Activated CD8-positive, alpha-beta memory T cell treated with anti-CD3 and anti-CD28 coated beads, Interleukin-2, amount 50 U/mL, for 24 hours (primary cell): ENCODE data around the gene PC.
"Not testable (repeated sequence)": the region's sequence is repeated elsewhere in the genome, so short reads cannot be mapped to it uniquely, and the experiment has no call there.

ENCODE experiments used
- DNase-seq: peaks from one replicate; pipeline ENCODE4 v3.0.0-alpha.2; 2020; ENCODE audit errors: extremely low read depth

Gene PC, protein sequence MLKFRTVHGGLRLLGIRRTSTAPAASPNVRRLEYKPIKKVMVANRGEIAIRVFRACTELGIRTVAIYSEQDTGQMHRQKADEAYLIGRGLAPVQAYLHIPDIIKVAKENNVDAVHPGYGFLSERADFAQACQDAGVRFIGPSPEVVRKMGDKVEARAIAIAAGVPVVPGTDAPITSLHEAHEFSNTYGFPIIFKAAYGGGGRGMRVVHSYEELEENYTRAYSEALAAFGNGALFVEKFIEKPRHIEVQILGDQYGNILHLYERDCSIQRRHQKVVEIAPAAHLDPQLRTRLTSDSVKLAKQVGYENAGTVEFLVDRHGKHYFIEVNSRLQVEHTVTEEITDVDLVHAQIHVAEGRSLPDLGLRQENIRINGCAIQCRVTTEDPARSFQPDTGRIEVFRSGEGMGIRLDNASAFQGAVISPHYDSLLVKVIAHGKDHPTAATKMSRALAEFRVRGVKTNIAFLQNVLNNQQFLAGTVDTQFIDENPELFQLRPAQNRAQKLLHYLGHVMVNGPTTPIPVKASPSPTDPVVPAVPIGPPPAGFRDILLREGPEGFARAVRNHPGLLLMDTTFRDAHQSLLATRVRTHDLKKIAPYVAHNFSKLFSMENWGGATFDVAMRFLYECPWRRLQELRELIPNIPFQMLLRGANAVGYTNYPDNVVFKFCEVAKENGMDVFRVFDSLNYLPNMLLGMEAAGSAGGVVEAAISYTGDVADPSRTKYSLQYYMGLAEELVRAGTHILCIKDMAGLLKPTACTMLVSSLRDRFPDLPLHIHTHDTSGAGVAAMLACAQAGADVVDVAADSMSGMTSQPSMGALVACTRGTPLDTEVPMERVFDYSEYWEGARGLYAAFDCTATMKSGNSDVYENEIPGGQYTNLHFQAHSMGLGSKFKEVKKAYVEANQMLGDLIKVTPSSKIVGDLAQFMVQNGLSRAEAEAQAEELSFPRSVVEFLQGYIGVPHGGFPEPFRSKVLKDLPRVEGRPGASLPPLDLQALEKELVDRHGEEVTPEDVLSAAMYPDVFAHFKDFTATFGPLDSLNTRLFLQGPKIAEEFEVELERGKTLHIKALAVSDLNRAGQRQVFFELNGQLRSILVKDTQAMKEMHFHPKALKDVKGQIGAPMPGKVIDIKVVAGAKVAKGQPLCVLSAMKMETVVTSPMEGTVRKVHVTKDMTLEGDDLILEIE

GRCh38 chr11:66958232-66958955 lies at the start of gene PC:
TSS of gene PC (minus strand) at chr11:66958383. CDS start at chr11:66872159, 86,224 bp downstream.
- DNase-seq: peak; percentile 91

GRCh38 chr11:67007126-67007525 lies 48.9 kb upstream of the PC start:
- no peak for DNase-seq

DNA sequence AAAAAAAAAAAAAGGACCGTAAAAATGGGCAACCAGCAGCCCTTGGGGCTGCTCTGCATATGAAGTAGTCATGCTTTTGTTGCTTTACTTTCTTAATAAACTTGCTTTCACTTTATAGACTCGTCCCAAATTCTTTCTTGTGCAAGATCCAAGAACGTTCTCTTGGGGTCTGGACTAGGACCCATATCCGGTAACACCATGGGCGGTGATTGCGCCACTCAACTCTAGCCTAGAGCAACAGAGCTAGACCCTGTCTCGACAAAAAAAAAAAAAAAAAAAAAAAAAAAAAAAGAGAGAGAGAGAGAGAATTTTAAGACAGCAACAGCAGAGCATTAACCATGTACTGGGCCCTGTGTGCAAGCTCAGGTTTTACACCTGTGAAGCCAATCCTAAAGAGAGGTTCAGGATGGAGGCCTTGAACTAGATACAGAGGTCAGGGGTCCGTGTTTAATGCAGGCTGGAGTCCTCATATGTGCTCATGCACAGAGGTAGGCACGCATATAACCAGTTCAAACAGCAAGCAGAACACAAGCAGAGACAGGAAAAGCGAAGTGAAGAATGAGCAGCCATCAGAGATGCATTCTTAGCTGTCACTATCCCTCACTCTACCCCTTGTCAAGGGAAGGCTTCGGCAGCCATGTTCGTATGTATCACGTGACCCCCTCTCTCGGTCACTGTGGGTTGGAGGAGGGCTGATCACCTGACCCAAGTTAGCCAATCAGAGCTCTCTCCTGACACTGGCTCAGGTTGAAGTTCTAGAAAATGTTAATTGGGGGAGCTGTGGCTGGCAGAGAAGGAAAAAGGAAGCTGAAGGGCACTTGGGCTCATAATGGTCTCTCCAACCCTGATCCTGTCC lies 48.1 kb upstream of the PC start:
- DNase-seq: no peak

DNA sequence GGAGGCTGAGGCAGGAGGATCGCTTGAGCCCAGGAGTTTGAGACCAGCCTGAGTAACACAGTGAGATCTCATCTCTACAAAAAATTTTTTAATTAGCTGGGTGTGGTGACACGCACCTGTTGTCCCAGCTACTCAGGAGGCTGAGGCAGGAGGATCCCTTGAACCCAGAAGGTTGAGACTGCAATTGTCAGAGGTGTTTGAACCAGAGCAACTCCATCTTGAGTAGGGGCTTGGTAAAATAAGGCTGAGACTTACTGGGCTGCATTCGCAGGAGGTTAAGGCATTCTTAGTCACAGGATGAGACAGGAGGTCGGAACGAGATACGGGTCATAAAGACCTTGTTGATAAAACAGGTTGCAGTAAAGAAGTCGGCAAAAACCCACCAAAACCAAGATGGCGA lies 47.0 kb upstream of the PC start:
- not testable (repeated sequence) for DNase-seq

GRCh38 chr11:67002921-67003411 lies 44.8 kb upstream of the PC start:
- DNase-seq: no peak

GRCh38 chr11:67002297-67002913 lies 44.2 kb upstream of the PC start:
- no peak for DNase-seq

GRCh38 chr11:67001332-67001731 lies 43.1 kb upstream of the PC start:
- DNase-seq: no peak

- no peak for DNase-seq
Observed at GRCh38 chr11:66999555-66999954, 41.4 kb upstream of the PC start.

- no peak for DNase-seq
Observed at GRCh38 chr11:66996609-66997273, 38.6 kb upstream of the PC start.

DNA sequence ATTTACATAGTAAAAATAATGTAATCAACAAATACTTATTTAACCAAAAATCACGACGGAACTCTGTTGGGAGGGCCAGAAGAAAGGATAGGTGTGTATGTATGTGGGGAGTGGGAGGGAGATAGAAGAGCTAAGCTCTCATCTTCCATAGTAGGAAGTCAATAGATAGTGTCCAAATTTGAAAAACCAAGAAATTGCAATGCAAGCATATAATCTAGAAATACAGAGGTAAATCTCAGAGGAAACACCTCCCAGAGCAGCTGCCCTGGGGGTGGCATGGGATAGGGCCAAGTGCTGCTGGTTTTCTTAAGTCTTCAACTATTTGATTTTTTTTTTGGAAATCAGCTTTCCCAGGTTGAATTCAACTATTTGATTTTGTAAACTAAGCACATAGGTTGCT lies 33.9 kb upstream of the PC start:
- no peak for DNase-seq

DNA sequence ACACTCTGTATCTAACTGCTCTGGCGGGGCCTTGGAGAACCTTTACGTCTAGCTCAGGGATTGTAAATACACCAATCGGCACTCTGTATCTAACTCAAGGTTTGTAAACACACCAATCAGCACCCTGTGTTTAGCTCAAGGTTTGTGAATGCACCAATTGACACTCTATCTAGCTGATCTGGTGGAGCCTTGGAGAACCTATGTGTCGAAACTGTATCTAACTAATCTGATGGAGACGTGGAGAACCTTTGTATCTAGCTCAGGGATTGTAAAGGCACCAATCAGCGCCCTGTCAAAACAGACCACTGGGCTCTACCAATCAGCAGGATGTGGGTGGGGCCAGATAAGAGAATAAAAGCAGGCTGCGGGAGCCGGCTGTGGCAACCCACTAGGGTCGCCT lies 31.2 kb upstream of the PC start:
- not testable (repeated sequence) for DNase-seq

GRCh38 chr11:66988741-66989140 lies 30.6 kb upstream of the PC start:
- not testable (repeated sequence) for DNase-seq

- no peak for DNase-seq
Observed at GRCh38 chr11:66987924-66988637, 29.9 kb upstream of the PC start.

DNA sequence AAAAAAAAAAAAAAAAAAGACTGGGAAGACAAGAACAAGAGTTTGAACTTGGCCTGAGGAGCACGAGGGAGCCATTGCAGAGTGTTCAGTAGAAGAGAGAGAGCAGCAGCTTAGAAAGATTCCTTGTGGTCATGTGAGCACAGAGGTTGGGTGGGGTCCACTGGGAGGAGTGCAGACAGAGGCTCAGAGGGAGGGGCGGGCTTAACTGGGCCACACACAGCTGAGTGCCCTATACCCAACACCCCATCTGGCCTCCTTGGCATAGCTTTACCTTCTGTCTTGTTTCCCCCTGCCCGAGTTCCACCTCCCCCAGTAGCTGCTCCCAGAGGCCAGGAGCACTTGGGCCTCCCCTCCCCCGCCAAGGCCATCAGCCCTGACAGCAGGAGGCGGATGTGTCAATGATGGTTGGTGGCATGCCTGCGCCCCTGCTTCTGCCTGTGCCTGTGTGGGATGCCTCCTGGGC lies 29.0 kb upstream of the PC start:
- DNase-seq: no peak

DNA sequence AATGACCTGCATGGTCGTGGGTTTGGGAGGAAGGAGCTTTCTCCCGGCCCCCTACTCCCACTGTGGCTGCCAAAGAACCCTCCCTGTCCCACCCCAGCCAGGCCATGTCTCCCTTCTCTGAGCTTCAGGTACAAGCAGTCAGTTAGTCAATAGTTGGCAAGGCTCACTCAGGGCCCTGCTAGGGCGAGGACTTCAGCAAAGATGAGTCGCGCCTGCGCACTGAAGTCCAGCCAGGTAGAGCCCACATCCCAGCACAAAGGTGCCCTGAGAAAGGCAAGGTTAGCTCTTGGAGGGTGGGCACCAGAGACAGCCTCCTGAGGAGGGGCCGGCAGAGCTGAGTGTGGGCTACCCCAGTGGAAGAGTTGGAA lies 28.0 kb upstream of the PC start:
- no peak for DNase-seq

- no peak for DNase-seq
Observed at GRCh38 chr11:66985508-66986177, 27.5 kb upstream of the PC start.

GRCh38 chr11:66983275-66983924 lies 25.2 kb upstream of the PC start:
- no peak for DNase-seq
